ENCODE results near the gene ATXN1.

ATXN1 gene

DNA sequence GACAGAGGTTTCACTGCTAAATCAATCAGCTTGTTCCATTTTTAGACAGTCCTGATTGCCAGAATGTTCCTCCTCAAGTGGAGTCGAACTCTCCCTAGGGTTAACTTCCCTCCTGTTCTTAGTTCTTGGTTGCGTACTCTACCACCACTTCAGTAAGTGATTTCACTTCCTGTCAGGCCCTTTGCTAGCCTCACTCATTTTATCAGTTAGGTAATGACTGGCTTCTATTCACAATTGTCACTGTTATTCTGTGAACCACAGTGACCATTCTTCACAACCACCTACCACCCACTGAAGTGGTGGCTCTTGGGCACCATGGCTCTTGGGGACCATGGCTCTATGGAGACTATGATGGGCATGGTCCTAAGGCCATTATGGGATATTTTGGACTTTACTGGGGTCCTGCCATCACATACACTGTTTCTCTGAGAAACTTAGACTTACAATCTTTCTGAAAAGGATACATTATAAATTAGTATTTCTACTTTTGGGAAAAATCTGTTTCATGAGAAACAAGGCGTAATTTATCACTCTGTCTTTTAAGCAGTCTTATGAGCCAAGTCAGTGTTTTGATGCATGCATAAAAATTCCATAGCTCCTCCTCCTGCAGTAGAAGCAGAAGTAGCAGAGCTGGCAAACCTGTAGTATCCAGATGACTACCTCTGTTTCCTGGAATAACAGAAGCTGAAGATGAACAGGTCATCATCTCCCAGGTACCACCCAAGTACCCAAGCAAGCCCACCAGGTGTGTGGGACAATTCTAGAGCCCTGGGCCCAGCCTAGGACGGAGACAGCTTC lies 66.3 kb downstream of the ATXN1 start:
- TF ChIP-seq, protein P1, sequence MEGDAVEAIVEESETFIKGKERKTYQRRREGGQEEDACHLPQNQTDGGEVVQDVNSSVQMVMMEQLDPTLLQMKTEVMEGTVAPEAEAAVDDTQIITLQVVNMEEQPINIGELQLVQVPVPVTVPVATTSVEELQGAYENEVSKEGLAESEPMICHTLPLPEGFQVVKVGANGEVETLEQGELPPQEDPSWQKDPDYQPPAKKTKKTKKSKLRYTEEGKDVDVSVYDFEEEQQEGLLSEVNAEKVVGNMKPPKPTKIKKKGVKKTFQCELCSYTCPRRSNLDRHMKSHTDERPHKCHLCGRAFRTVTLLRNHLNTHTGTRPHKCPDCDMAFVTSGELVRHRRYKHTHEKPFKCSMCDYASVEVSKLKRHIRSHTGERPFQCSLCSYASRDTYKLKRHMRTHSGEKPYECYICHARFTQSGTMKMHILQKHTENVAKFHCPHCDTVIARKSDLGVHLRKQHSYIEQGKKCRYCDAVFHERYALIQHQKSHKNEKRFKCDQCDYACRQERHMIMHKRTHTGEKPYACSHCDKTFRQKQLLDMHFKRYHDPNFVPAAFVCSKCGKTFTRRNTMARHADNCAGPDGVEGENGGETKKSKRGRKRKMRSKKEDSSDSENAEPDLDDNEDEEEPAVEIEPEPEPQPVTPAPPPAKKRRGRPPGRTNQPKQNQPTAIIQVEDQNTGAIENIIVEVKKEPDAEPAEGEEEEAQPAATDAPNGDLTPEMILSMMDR (IDR thresholded peaks at IDR 0.05; ENCODE audit: extremely low read depth, missing control alignments): no peak
- peak; percentile 38 for DNase-seq (ENCODE audit: low spot score)

DNA sequence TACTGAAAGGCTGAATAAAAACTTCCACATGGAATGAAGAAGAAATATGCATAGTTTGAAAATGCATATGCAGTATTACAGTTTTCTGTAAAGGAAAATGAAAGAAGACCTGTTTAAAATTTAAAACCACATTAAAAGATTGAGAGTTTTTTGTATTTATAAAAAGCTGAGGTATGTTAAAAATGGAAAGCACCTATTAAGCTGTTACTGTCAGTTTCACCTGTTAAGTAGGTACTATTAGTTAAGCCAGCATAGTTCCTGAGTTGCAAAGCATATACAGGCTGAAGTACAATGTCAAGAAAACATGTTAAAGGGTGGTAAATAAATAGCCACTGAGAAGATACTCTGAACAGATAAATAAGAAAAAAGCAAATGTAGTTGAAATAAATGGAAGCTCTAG lies 69.9 kb downstream of the ATXN1 start:
- TF ChIP-seq, protein P1 (IDR thresholded peaks at IDR 0.05; ENCODE audit: extremely low read depth, missing control alignments): no peak
- DNase-seq (ENCODE audit: low spot score): no peak

DNA sequence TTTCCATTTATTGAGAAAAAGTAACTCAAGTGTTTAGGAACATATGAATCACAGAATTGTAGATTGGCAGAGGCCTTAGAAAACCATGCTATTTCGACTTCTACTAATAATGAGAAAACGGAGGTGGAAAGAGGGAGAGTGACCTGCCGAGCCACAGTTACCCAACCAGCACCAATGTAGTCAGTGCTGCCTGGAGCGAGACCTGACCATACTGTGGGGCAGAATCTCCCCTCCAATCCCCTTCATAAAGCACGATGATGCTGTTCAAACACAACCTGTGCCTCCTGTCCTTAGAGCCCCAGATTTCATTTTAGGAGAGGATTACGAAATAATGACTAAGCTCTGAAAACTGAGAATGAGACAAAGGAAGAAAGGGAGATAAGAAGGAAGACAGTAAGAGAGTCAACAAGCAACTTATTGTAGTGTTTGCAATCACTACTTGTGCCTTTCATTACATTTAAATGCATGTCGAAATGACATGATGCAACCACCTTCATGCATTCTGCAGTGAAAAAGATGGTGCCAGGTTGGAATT lies 70.6 kb downstream of the ATXN1 start:
- DNase-seq (ENCODE audit: low spot score): peak; percentile 51
- TF ChIP-seq, protein P1 (IDR thresholded peaks at IDR 0.05; ENCODE audit: extremely low read depth, missing control alignments): no peak

DNA sequence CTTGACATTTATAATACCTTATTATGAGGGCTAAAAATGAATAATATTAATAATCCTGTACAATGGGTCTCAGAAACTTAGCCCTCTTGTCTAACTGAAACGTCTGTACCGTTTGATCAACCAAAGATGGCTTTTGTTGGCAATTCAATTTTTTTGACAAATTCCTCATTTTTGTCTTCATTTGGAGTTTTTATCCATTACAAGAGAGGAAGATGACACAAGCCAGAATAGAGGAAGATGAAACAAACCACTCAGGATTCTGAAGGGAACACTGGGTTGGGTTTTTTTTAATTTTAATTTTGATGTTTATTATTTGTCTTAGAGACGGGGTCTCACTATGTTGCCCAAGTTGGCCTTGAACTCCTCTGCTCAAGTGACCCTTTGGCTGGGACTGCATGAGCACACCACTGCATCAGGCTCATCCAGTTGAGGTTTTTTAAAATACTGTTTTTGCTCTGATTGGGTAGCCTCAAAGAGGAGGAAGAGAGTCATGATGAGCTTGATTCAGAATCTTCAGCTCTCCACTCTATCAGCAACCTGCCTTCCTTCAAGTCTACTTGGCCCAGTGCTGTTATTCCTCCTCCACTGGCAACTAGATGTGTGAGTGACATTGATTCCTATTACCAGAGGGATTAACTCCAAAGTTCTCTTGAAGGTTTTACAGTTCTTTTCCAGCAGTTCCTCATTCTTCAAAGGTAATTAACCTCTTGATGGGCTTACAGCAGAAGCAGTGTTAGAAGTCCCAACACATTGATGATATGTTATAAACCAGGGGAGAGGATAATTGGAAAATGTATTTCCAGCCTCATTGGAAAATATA lies 71.3 kb downstream of the ATXN1 start:
- TF ChIP-seq, protein P1 (IDR thresholded peaks at IDR 0.05; ENCODE audit: extremely low read depth, missing control alignments): no peak
- DNase-seq (ENCODE audit: low spot score): no peak

DNA sequence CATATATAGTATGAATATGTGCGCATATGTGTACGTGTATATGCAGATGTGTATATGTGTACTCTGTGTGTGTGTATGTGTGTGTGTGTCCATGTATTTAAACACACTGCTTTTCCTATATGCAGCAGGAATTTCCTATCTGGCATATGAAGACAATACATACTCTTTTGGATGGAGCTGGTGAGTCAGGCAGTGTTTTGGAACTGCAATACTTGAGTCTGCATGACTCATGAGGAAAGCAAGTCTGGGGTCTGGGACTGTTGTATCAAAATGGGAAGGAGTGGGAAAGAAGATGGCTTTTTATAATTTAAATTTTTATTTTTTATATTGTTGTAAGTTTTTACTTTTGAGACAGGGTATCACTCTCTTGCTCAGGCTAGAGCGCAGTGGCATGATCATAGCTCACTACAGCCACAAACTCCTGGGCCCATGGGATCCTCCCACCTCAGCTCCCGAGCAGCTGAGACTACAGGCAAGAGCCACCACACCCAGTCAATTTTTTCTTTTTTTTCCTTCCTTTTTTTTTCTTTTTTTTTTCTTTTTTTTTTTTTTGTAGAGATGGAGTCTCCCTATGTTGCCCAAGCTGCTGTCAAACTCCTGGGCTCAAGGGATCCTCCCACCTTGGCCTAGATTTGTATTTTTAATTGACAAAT lies 72.2 kb downstream of the ATXN1 start:
- DNase-seq (ENCODE audit: low spot score): no peak
- TF ChIP-seq, protein P1 (IDR thresholded peaks at IDR 0.05; ENCODE audit: extremely low read depth, missing control alignments): no peak

DNA sequence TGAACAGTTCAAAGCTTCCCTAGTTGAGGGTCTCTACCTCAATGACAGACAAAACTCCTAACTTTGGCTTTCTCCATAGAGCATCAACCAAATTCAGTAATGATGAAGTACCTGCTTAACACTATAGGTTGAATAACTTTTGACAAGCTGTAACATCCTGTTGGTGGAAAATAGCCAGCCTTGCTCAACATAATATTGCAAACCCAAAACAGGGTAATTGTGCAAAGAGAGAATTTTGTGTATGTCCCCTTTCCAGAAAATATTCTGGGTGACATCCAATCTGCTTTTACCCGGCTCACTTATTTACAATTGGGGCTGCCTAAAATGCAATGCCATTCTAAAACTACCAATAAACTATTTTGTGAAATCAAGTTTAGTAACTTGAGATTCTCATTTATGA lies 72.8 kb downstream of the ATXN1 start:
- TF ChIP-seq, protein P1 (IDR thresholded peaks at IDR 0.05; ENCODE audit: extremely low read depth, missing control alignments): no peak
- DNase-seq (ENCODE audit: low spot score): no peak
